Neural crest cell (in vitro differentiated cells): Measurements from ENCODE around the gene GAL3ST2. TPM values are rescaled to one million over a fixed set of nuclear protein-coding genes. Genes with fewer than 3 reads are reported as not detected.

Experiments used
- DNase-seq: peaks from one replicate; pipeline ENCODE4 v3.0.0; 2021; ENCODE audit warnings: low read depth, mixed read lengths, low spot score
- H3K27ac Mint-ChIP-seq: one replicate; pipeline ENCODE4 v1.8.0; 2021; ENCODE audit warnings: mild to moderate bottlenecking, mixed read lengths; ENCODE audit not compliant: unreplicated experiment
- H3K27me3 Mint-ChIP-seq: 2 replicates; pipeline ENCODE4 v1.8.0; 2021; ENCODE audit warnings: low read depth, mild to moderate bottlenecking, mixed read lengths
- H3K36me3 Mint-ChIP-seq: 2 replicates; pipeline ENCODE4 v1.8.0; 2021; ENCODE audit warnings: low read depth, mild to moderate bottlenecking, mixed read lengths
- H3K4me1 Mint-ChIP-seq: 2 replicates; pipeline ENCODE4 v1.8.0; 2021; ENCODE audit warnings: mixed read lengths
- H3K4me3 Mint-ChIP-seq: one replicate; pipeline ENCODE4 v1.8.0; 2021; ENCODE audit warnings: mild to moderate bottlenecking, mixed read lengths
- H3K9me3 Mint-ChIP-seq: 2 replicates; pipeline ENCODE4 v1.8.0; 2021; ENCODE audit warnings: mixed read lengths
- total RNA-seq: library from RNA; stranded (reverse); gene quantifications from 2 replicates; pipeline ENCODE4 v1.2.1, GENCODE V29; 2021
- TF ChIP-seq, protein P1 (sequence below): fragments of 200-600 bp; sonication (generic); conservative IDR thresholded peaks from 2 replicates; pipeline ENCODE4 v1.5.0; 2021; ENCODE audit warnings: antibody characterized with exemption, mild to moderate bottlenecking

GAL3ST2 gene
- total RNA-seq, 1 donor from 2014 or later: 0.28 TPM

DNA sequence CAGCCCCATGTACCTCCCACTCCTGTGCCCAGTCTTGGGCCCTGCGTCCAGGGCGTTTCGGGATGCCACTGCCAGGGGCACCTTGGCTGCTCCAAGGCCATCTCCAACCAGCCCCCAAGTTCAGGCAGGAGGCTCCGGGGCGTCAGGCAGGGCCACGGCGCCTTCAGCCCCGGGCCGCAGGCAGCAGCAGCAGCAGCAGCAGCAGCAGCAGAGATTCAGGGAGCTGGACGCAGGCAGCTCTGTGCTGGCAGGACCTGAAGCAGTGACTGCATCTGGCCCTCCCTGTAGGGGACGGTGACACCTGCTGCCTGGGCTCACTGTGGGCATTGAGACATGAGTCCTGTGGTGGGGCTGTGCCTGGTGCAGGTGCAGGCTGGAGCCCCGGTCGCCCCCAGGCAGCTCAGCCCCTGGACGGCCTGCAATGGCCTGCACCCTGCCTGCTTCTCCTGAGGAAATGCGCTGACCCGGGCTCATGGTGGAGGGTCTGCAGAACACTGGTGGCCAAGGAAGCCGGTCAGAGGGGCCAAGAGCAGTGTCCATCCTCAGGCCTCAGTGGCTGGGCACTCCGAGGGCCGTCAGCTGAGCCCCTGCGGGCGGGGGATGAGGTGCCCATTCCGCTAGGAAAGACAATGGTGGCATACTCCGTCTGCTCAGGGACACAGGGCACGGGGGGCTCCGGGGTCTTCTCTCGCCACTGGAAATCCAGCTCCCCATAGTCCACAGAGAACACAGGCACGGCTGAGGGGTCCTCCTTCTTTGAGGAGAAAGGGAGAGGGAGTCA, 74.1 kb downstream of the GAL3ST2 start:
- Mint-ChIP-seq H3K36me3 (no peaks in the 10 kb centered on the region), H3K27ac (no peak overlapping the region), H3K4me3 (no peak overlapping the region), H3K4me1 (peaks cover 7% of the 10 kb centered on the region), H3K9me3 (no peaks in the 10 kb centered on the region), H3K27me3 (peaks cover 7% of the 10 kb centered on the region)
- TF ChIP-seq, protein P1, sequence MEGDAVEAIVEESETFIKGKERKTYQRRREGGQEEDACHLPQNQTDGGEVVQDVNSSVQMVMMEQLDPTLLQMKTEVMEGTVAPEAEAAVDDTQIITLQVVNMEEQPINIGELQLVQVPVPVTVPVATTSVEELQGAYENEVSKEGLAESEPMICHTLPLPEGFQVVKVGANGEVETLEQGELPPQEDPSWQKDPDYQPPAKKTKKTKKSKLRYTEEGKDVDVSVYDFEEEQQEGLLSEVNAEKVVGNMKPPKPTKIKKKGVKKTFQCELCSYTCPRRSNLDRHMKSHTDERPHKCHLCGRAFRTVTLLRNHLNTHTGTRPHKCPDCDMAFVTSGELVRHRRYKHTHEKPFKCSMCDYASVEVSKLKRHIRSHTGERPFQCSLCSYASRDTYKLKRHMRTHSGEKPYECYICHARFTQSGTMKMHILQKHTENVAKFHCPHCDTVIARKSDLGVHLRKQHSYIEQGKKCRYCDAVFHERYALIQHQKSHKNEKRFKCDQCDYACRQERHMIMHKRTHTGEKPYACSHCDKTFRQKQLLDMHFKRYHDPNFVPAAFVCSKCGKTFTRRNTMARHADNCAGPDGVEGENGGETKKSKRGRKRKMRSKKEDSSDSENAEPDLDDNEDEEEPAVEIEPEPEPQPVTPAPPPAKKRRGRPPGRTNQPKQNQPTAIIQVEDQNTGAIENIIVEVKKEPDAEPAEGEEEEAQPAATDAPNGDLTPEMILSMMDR: no peak
- DNase-seq: no peak

DNA sequence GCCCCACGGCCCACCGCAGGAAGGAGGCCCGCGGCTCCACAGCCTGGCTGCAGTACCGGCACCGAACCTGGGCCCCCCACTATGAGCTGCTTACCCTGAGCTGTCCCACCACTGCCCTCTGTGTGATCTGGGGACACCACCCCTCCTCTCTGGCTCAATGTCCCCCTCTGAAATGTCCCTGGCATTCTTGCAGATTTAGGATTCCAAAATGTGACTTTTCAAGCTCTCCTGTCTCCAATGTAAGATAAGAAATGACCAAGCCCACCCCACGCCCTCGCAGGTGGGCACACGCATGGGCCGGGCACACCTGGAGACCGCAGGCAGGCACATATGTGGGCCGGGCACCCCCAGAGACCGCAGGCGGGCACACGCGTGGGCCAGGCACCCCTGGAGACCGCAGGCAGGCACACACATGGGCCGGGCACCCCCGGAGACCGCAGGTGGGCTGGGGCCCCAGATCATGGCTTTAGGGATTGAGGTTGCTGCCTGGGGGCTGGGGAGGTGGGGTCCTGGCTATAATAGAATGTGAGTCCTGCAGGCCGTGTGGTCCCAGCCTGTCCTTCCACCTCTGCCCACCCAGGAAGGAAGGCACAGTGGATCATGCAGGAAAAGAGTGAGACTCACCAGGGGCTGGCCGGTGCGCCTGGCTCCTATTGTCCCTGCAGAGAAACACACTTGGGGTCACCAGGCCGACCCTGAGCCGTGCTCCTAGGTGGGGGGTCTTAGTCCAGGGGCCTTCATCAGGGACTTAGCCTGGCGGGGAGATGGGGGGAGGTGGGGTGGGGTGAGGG, 74.9 kb downstream of the GAL3ST2 start:
- H3K4me3 Mint-ChIP-seq: no peak overlapping the region
- TF ChIP-seq, protein P1: no peak
- no peak overlapping the region for H3K27ac Mint-ChIP-seq
- H3K27me3 Mint-ChIP-seq: peaks cover 2% of the 10 kb centered on the region
- no peak for DNase-seq
- H3K36me3 Mint-ChIP-seq: no peaks in the 10 kb centered on the region
- H3K9me3 Mint-ChIP-seq: no peaks in the 10 kb centered on the region
- peaks cover 2% of the 10 kb centered on the region for H3K4me1 Mint-ChIP-seq

DNA sequence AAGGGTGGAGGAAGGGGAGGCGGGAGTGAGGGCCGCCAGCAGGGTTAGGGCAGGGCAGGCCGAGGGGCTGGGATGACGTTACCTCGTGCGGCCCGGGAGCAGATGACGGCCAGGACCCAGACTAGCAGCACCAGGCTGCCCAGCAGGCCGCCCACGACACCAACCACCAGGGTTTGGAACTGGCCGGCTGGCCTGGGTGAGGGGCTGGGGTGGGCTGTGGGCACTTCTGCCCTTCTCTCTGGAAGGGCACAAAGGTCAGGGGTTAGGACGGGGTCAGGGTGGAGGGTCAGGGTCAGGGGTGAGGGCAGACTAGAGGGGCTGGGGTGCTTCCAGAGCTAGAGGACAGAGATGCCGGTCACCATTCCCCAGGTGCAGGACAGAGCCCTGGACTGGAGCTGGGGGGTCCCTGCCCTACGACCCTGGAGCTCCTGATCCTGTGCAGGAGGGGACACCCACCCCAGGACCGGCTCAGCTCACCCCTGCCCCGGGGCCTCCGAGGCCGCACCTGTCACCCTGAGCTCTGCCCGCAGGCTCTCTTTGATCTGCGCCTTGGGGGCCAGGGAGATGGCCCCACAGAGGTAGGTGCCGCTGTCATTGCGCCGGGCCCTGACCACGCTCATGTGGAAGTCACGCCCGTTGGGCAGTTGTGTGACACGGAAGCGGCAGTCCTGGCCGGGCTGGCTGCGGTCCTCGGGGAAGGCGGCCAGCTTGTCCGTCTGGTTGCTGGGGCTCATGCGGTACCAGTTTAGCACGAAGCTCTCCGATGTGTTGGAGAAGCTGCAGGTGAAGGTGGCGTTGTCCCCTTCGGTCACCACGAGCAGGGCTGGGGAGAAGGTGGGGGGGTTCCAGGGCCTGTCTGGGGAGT, 75.7 kb downstream of the GAL3ST2 start:
- Mint-ChIP-seq H3K27me3 (no peaks in the 10 kb centered on the region), H3K4me1 (no peaks in the 10 kb centered on the region), H3K9me3 (no peaks in the 10 kb centered on the region), H3K27ac (no peak overlapping the region), H3K4me3 (no peak overlapping the region), H3K36me3 (no peaks in the 10 kb centered on the region)
- DNase-seq: no peak
- TF ChIP-seq, protein P1: no peak

DNA sequence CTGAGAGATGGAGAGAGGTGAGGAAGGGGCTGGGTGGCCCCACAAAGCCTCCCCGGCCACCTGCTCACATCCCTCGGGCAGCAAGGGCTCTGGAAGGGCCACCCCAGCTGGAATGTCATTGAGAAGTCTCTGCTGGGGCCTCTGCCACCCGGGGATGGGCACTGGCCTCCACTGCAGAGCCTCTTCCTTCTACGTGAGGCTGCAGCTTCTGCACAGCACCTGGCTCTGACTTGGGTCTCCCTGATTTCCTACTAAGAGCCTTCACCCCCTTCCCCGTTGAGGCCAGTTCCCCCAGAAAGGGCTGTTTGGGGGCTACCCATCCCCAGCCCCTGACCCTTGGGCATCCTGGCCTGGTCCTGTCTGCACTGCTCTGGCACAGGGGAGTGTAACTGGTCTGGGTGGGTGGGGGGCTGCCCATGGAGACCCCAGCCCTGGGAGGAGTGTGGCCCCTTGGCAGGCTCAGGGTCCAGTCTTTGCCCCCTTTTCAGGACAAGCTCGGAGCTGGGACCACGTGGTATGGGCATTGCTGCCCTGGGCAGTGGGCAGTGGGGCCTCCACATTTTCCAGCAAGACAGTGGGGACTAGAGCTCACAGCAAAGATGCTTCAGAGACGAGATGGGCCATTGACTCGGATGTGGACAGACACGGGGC, 76.5 kb downstream of the GAL3ST2 start:
- H3K36me3 Mint-ChIP-seq: no peaks in the 10 kb centered on the region
- no peak overlapping the region for H3K27ac Mint-ChIP-seq
- TF ChIP-seq, protein P1: no peak
- H3K27me3 Mint-ChIP-seq: no peaks in the 10 kb centered on the region
- H3K4me3 Mint-ChIP-seq: no peak overlapping the region
- no peak for DNase-seq
- no peaks in the 10 kb centered on the region for H3K9me3 Mint-ChIP-seq
- H3K4me1 Mint-ChIP-seq: no peaks in the 10 kb centered on the region

Other genes with a start within 250 kb of the GAL3ST2 start
- gene BOK, start 218.1 kb upstream of the GAL3ST2 start, total RNA-seq: 6.9 and 8.7 TPM in 2 replicates
- 59.1 and 60.9 TPM in 2 replicates for gene THAP4, start 139.7 kb upstream of the GAL3ST2 start, total RNA-seq
- 112 TPM in 2 replicates for gene ATG4B, start 139.1 kb upstream of the GAL3ST2 start, total RNA-seq
- gene DTYMK, start 90.0 kb upstream of the GAL3ST2 start, total RNA-seq: 98.7 and 108 TPM in 2 replicates
- 61.9 and 63.4 TPM in 2 replicates for gene ING5, start 74.8 kb upstream of the GAL3ST2 start, total RNA-seq
- gene D2HGDH, start 42.2 kb upstream of the GAL3ST2 start, total RNA-seq: 17.7 and 22.2 TPM in 2 replicates
- gene NEU4, start 32.4 kb downstream of the GAL3ST2 start, total RNA-seq: 0.14 and 0.25 TPM in 2 replicates
- not detected in 2 replicates for gene PDCD1, start 82.1 kb downstream of the GAL3ST2 start, total RNA-seq
- gene RTP5, start 92.9 kb downstream of the GAL3ST2 start, total RNA-seq: not detected in 2 replicates